Activated CD4-positive, CD25-positive, alpha-beta regulatory T cell treated with anti-CD3 and anti-CD28 coated beads, Interleukin-2, amount 50 U/mL, for 16 hours (primary cell): ENCODE data around the gene PARD3B.

Experiments
- DNase-seq: peaks from one replicate; pipeline ENCODE4 v3.0.0-alpha.2; 2020; ENCODE audit warnings: low read depth, low spot score

Gene PARD3B

DNA sequence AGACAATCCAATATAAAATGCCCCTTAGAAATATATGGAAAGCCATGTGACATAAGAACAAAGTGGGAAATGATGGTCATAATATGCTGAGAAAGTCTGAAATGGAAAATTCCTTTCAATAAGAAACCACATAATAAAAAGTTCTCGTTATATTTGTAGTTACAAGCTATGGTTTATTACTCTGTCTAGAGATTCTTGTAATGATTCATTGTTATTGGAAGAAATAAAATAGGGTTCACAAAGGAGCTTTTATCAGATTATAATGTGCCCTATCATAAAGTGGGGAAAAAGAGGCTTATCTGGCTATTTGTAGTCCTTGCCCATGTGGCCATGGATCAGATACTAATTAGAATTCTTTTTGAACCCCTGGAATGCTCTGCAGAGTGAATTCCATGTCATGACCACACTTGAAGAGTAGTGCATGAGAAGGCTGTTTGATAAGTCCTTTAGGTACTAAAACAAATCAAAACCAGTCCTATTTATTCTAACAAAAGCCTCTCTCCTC, 716.3 kb downstream of the PARD3B start:
- no peak for DNase-seq

DNA sequence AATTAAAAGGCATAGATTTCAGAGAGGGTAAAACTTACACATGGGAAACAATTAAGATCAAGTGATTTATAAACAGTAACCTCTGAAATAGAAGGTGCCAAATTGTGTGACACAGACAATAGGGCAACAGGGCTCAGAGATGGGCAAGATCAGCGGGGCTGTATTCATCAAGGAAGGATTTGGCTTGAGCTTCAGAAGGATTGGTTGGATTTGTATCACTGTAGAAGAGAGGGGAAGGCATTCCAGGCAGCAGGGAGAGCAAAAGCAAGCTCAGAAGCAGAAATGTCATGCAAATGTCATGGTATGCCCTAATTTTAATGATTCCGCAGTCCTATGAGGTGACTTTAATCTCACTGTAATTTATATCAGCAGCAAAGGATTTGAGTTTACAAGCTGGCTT, 722.0 kb downstream of the PARD3B start:
- no peak for DNase-seq

DNA sequence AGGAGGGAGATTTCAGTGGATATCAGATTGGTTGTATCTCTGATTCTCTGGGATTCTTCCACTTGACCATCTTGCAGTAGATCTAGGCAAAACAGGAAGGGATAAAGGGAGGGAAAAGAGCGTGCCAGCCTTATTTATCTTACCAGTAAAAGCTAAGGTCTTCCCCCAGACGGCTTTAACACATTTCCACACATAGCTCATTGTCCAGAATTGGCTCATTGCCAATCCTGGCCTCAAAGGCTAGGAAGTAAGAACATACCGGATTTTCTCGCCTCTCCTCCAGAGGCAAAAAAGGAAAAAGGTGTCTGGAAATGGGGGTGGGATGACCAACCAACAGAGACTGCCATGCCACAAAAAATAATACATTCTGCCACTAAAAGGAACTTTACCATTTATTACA, 725.4 kb downstream of the PARD3B start:
- no peak for DNase-seq

GRCh38 chr2:205273148-205273547, 727.9 kb downstream of the PARD3B start:
- DNase-seq, result no peak

- DNase-seq, result no peak
Observed at GRCh38 chr2:205273627-205274026, 728.4 kb downstream of the PARD3B start.

GRCh38 chr2:205274801-205275200, 729.5 kb downstream of the PARD3B start:
- DNase-seq, result no peak

- no peak for DNase-seq
Observed at GRCh38 chr2:205276116-205276777, 731.0 kb downstream of the PARD3B start.

DNA sequence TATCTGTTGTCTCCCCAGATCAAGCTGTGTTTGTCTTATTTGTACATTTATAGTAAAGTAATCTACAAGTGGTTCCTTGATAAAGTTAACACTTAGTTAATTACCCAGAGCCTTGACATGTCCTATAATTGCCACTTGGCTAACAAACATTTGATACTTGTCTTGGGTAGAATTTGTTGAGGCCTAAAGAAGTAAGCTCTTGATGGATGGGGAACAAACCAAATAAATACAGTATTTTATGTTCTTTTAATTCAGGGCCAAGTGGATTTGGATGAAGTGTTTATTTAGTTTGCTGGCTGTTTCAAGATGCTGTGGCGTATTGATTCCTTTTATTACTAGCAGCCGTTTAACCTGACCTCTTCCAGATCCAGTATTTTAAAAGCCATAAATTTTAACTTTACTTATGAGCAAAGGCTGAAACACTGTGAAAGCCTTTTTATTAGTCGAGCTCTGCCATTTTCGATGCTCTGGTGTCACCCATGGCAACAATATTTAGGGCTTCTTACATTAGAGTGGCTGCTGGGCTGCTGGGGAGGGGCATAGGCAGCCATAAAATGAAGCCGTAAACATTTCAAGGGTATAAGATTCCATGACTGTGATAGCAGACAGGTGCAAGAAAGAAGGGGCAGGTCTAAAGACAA, 735.4 kb downstream of the PARD3B start:
- no peak for DNase-seq

DNA sequence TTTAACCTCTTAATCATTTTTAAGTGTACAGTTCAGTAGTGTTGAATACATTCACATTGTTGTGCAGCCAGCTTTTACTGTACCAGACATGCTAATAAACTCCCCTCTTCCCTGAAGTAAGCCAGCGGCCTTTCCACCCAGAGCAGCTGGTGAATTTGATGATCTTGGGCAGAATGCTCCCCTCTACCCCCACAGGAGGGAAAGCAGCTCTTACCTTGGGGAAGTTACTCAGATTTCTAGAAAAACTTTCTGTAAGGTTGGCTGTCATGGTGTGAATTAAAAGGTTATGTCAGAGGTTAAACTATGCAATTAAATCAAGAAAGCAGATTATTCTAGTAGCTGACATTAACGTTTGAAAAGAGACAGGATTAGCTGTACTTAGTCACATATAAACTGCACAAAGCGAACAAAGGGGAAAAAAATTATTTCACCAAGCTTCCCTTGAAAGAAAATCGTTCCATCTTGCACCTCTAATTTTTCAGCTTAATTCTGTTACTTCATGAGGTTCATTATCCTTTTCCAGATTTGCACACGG, 738.5 kb downstream of the PARD3B start:
- no peak for DNase-seq

DNA sequence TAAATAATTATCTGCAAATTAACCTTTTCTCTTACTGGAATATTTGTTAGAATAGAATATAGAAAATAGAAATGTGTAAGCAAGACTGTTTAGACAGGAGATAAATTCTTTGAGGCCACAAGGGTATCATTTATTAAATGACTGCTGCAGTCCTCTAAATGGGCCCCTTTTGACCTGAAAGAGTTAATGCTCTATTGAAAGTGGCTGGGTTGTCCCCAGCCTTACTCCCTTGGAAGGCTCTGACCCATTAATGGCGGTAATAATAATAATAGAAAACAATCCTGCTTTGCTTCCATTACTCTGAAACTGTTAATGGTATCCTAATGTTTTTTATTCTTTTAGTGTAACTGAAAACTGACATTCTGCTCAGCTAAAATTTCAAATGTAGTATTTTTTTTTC, 739.1 kb downstream of the PARD3B start:
- no peak for DNase-seq

DNA sequence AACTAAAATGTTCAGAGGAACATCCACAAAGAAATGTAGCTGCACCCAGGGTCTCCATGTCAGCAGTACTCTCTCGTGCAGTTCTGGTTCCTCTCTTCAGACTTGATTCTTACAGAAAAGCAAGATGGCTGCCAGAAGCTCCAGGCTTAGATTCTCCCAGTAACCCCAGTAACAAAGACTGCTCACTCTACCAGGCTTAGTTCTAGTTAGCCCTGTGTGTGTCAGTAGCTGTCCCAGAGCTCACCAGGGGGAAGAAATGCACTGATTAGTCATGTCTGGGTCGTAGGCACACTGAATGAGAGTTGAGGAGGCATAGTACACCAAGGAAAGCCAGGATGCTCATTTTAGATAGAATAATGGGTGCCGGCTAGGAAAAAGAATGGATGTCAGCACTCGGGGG, 742.0 kb downstream of the PARD3B start:
- no peak for DNase-seq

GRCh38 chr2:205288686-205289085, 743.4 kb downstream of the PARD3B start:
- DNase-seq, result no peak

GRCh38 chr2:205290299-205290698, 745.0 kb downstream of the PARD3B start:
- DNase-seq, result no peak

DNA sequence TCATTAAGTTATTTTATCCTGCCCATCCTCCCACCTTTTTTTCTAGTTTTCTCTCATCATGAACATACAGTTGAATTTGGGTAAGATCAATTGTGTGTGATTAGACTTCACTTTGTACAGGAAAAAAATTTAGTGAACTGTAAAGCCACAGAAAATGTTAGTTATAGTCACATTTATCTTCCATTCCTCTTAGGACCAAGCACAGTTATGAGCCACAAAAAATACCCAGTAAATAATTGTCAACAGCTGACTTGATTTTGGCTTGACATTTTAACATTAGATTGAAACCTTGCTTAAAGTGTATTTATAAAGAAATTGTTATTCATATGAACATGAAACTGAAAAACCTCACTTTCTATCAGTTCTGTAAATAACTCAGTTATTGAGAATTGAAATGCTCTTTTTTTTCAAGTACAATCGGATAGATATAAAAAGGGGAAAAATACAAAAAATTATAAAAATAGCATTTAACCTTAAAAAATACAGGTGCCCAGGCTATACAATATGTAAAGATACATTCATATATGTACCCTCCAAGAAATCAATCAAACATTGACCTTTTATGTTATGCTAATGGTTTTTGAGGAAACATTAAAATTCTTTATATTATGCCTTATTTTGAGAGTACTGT, 747.5 kb downstream of the PARD3B start:
- no peak for DNase-seq

GRCh38 chr2:205293559-205293958, 748.3 kb downstream of the PARD3B start:
- no peak for DNase-seq

DNA sequence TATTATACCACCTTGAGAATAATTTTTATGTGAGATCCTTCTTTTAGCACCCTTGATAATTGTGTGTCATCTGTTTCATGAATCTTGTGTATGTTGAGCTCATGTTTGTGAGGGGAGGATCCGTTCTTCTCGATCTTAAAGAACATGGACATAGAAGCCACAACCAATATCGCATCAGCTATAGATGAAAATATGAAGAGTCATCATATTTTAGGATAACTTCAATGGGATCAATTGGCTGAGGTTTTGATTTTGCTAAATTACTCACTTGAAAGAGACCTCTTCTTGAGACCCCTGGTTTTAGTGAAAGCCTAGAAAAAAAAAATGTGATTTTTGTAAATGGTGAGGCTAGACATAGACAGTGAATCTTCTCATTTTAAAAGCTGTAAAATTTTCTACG, 751.7 kb downstream of the PARD3B start:
- DNase-seq, result no peak

DNA sequence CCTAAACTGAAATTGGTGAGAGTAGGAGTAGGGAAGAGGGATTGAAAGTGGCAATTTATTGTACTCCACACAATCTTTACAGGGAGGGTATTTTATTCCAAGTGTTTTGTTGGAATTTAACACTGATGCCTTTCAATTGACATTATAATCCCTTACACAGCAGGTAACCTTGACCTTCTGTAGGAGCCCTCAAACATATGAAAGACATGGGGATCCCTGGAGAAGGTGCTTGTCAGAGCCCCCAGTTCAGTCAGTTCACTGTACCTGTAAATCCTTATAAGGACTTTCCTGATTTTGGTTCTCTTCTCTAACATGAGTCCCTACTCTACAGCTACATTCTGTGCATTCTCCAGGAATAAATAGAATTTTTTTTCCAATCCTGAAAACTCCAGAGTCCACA, 752.1 kb downstream of the PARD3B start:
- no peak for DNase-seq

DNA sequence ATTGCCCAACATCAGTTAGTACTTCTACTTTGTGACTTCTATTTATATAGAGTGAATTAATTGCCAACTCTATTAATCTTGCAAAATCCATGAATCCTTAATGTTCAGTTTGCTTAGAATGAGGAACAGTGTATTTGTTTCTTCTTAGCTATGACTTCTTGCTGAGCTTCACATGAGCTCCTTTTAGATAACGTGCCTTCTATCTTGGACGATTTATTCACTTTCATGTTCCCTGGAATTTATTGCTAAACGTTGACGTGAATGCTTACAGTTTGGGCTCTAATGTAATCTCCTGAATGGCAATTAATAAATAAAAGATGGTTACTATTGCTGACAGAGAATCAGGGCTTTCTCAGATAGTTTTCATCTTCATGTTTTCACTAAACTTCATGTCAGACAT, 752.6 kb downstream of the PARD3B start:
- DNase-seq, result no peak

GRCh38 chr2:205311201-205311600, 765.9 kb downstream of the PARD3B start:
- DNase-seq, result no peak

DNA sequence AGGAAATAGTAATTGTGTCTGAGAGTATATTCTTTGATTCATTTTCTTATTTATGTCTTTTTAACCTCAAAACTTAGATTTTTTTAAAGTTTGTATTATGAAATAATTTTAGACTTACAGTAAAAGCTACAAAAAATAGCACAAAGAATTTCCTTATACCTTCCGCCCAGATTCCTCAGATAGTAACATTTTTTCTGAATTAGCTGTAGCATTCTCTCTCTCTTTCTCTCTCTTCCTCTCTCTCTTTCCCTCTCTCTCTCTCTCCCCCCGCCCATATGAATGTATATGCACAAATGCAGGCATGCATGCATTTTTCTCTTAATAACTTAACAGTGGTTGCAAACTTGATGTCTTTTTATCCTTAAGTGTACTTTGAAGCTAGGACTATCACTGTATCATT, 776.0 kb downstream of the PARD3B start:
- no peak for DNase-seq

DNA sequence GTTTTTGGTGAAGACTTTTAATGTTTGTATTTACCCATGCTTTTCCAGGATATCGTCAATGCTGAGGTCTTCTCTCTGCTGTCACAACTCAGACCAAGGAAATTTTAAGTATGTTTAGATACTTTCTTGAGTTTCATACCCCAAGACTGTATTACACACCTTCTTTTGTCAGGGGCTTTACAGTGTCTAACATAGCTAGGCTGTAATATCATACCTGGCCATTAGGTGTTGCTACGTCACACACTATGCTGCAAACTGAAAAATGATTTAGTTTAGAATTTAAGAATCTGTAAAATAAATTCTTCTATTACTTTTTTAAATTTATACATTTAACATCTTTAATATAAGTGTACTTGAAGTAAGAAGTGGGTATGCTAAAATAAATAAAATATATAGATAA, 778.7 kb downstream of the PARD3B start:
- DNase-seq, result no peak

GRCh38 chr2:205324355-205324754, 779.1 kb downstream of the PARD3B start:
- no peak for DNase-seq

DNA sequence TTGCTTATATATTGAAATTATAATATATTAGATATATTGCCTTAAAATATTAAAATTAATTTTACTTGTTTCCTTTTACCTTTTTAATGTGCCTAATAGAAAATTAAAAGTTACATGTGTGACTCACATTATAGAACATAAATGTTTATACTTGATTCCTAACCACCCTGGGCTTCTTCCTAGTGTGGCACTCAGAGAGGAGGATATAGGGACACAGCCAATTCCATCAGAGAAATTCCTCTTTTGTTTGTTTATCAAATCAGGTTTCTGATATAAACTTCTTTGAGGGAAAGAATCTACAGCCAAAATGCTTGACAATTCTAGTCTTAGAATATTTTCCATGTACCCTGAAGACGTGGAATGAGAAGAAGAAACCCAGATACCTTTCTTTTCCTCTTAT, 788.1 kb downstream of the PARD3B start:
- no peak for DNase-seq
